SK-N-SH treated with all-trans-retinoic acid at 6 μM for 48 hours (cell line): Measurements from ENCODE around the gene PGM5.

Experiments used
- BACH2 ChIP-seq: fragments of 250-450 bp; sonication (Bioruptor Pico); IDR thresholded peaks from 2 replicates; pipeline ENCODE4 v1.9.0; 2021; ENCODE audit warnings: mild to moderate bottlenecking, borderline replicate concordance
- ESRRG ChIP-seq: fragments of 250-450 bp; sonication (Bioruptor Pico); IDR thresholded peaks from 2 replicates; pipeline ENCODE4 v1.6.1; 2021; ENCODE audit warnings: mild to moderate bottlenecking
- GLIS3 ChIP-seq: fragments of 250-450 bp; sonication (Bioruptor Pico); IDR thresholded peaks from 2 replicates; pipeline ENCODE4 v1.5.0; 2020; ENCODE audit warnings: mild to moderate bottlenecking, moderate library complexity
- ISL1 ChIP-seq: fragments of 250-450 bp; sonication (Bioruptor Pico); IDR thresholded peaks from 2 replicates; pipeline ENCODE4 v2.1.2; 2022; ENCODE audit warnings: mild to moderate bottlenecking, moderate library complexity
- SNAI2 ChIP-seq: fragments of 250-450 bp; sonication (Bioruptor Pico); IDR thresholded peaks from 2 replicates; pipeline ENCODE4 v1.5.0; 2020; ENCODE audit warnings: mild to moderate bottlenecking, moderate library complexity
- ZNF565 ChIP-seq: fragments of 450-650 bp; formaldehyde crosslinking; conservative IDR thresholded peaks from 2 replicates; pipeline ENCODE4 v1.5.0; 2020; ENCODE audit warnings: low read depth, mild to moderate bottlenecking, moderate library complexity

DNA sequence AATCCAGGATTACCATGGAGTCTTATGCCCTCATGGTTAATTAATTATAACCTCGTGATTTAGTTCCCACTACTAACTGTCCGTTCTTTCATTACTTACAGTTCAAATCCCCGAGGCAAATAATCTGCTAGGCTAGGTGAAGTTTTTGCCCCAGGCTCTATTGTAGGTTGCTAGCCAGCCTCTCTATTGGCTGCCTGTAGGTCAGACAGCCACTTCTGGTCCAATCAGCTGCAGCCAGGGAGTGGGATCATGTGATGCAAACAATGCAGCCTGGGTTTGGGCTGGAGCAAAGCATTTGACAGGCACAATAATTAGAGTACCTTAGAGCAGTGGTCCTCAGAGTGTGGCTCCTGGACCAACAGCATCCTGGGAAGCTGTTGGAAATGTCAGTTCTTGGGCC is 166.5 kb downstream of the PGM5 start:
- no peak for TF ChIP-seq BACH2 (CRISPR knock-in tag)
- TF ChIP-seq ZNF565 (CRISPR knock-in tag), result no peak
- TF ChIP-seq ISL1, result no peak
- TF ChIP-seq GLIS3 (CRISPR knock-in tag), result no peak
- TF ChIP-seq SNAI2 (CRISPR knock-in tag), result no peak
- no peak for TF ChIP-seq ESRRG (CRISPR knock-in tag)
